Putamen (tissue), 1 donor: ENCODE data around the gene LRP1B.
"Not testable (repeated sequence)": the region's sequence is repeated elsewhere in the genome, so short reads cannot be mapped to it uniquely, and the experiment has no call there.

ENCODE experiments used
- DNase-seq: peaks from one replicate; pipeline ENCODE4 v3.0.0-alpha.2; 2016; ENCODE audit warnings: low spot score

The LRP1B gene

DNA sequence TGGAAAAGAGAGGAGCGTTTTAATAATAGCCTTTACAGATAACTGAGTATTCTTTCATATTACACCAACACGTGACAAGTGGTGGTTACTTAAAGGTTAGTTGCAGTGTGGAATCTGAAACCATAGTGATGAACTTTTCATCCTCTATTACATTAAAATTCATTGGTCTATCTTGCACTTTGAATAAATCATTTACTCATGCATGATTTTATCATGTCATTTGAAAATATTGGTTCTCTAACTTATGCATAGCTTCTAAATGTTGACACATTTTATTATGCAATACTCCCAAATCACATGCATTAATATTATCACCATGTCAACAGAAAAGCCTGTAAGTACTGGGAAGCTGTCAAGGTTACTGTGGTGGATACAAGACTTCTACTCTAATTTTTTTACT lies 1432.2 kb downstream of the LRP1B start:
- DNase-seq, result no peak

DNA sequence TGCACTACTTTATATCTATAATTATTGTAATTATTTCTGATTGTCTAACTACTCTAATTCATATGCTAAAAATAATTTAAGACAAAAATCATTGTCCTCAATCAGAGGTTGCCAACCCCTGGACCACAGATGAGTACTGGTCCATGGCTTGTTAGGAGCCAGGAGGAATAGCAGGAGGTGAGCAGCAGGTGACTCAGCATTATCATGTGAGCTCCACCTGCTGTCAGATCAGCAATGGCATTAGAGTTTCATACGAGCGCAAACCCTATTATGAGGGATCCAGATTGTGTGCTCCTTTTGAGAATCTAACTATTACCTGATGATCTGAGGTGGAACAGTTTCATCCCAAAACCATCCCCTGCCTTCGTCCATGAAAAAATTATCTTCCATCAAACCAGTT lies 1434.4 kb downstream of the LRP1B start:
- DNase-seq, result no peak

DNA sequence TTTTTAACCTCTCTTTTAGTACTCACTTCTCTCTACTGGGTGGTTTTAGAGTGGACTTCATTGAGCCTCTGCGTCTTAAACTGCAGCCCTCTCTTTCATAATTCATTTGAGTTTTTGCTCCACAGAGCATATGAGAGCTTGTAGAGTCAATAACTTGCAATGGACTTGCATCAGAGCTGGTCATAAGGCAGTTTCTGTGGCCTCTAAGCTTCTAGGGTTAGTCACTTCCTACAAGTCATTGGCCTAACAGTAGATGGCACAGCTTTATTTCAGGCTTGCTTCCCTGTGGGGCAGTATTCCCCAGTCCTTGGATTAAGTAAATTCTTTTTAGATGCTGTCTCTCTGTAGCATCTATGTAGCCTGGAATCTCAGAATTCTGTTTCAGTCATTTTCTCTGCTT lies 1435.7 kb downstream of the LRP1B start:
- DNase-seq, result no peak

DNA sequence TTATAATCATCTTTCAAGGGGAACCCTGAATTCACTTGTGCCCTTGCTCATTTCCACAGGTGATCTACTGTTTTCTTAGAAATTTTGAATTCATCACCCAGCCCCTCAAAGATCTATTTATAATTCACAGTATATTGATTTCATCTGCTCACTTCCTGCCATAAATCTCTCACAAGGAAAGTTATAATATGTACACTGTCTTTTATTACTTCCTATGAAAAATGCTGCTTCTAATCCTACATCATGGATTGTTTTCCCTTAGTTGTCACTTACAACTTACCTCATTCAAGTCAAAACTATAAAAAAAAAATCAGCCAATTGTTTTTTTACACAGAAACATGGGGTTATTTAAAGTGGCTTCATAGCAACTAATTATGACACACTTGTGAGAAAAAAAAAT lies 1443.0 kb downstream of the LRP1B start:
- DNase-seq, result no peak

DNA sequence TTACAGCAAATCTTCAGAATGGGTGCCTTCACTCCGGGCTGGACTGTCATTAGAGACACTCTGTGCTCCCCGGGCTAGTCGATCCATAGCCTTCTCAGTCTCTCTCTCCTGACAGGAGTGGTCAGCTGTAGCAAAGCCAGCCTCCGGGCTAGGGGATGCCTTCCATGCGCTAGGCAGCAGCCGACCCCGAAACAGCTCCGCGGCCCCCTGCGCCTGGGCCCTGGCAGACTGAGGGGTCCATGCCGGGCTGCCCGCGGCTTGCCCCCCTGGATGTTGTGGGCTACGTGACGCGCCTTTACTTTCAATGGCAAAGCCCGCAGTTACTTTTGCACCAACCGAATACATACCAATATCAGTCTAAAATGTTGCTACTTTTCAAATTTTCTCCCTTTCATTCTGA lies 1447.2 kb downstream of the LRP1B start:
- DNase-seq, result no peak

DNA sequence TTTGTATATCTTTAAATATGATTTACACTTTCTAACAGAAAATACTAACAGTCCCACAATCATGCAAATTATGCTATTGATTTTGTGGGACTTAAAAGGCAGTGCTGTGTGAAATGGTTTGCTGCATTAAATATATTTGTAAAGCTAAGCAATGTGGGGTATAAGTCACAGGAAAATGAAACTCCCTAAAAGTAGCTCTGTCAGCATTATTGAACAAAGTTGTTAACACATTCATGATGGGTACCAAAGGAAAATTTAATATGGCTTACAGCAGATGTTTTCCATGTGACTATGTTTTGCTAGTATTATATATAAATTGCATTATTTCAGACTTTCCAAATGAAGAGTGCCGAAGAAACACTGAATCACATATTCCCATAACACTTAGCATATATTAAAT lies 1450.0 kb downstream of the LRP1B start:
- no peak for DNase-seq

DNA sequence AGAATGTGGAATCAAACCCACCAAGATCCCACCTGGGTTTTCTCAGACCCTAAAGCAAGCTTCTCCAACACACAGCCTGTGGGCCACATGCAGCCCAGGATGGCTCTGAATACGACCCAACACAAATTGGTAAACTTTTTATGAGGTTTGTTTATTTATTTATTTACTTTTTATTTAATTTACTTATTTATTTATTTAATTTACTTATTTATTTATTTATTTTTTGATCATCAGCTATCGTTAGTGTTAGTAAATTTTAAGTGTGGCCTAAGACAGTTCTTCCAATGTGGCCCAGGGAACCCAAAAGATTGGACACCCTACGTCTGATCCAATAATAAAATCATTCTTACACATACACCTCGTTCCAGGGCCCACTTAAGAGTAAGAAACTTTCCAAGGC lies 1451.1 kb downstream of the LRP1B start:
- DNase-seq, result no peak

DNA sequence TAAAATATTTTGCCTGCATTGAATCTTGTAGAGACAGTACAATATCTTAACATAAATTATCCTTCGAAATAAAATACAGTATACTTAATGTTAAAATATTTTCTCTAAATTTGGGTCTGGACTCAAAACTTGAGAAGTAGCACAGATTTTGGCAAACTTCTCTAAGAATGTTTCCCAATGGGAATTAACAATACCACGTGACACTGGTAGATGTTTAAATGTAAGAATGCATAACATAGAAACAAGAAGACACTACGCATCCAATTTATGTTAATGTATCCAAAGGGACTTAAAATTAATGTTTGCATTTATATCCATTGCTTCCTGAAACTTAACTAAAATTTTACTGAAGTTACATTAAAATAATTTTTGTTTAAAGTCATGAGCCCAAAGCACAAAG lies 1460.9 kb downstream of the LRP1B start:
- DNase-seq, result no peak

DNA sequence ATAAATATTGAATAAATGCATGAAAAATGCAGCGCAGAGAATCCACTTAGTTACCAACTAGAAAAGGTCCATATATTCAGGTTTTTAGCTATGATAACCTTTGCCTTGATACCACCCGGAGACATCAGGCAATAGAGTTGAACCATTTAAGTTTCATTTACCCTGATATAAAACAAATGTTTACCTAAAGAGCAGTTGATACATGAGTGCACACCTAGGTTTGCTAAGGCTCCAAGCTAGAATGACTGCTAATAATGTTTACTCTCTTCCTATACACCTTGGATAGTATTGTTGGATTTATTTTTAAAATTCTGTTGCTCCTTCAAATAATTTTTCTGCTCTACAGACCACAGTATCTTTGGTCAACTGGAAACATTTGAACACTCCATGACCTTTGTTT lies 1463.6 kb downstream of the LRP1B start:
- no peak for DNase-seq

DNA sequence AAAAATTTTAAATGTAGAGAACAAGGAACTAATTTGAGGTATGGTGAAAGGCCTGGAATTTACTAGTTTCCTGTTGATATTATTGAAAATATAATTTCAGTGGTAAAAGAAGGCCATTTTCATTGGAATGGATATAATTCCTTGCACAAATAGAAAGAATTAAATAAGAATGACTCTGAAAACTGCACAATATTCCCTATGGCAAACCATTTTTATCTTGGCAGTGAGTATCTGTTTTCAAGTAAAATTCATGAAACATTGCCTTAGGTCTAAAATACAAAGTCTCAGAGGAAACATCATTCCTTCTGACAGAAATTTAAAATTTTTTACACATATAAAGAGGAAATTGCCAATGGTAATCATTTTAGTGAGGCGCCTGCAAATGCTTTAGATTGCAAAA lies 1468.3 kb downstream of the LRP1B start:
- DNase-seq, result no peak

DNA sequence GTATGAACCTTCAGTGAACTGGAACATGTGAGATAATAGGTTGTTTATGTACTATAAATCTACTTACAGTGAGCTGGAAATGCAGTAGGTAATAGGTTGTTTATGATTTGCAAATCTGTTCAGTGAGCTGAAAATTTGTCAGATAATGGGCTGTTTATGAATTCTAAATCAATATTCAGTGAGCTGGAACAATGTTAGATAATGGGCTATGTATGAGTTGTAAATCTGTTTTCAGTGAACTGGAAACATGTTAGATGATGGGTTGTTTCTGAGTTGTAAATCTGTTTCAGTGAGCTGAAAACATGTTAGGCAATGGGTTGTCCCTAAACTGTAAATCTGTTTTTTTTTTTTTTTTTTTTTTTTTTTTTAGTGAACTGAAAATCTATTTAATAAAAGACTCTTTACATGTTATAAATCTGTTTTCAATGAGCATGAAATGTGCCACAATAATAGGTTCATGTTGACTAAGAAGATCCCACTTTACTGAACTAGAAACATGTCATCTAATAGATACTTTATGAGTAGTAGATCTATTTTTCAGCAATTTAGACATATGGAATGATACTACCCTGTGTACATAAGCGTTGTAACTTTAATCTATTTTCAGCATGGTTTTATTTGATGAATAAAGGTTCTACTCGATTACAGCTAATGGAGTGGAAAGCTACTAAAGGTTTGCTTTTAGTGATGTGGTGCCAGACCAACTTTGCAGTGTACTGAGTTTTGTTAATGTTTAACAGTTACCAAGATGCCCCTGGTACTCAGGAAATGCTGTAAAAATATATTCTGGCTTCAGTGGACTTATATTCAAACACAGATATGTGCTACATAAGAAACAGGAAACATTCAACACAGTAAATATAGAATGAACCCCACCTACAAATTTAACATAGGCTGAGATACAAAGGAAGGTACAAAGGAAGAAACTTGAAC lies 1471.8 kb downstream of the LRP1B start:
- DNase-seq, result no peak

DNA sequence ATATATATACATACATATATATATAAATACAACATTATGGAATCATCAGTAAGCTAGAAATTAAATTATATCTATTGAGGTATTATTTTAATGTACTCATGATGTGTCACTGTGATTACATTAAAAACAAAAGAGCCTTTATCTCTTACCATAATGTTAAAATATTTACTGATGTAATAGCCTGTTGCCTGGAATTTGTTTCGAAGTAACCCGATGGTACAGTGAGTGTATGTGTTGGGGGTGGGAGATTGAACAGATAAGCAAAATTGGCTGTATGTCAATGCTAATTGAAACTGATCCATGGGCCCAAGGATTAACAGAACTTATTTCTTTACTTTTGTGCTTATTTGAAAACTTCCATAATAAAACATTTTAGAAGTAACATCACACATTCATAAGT lies 1473.2 kb downstream of the LRP1B start:
- no peak for DNase-seq

DNA sequence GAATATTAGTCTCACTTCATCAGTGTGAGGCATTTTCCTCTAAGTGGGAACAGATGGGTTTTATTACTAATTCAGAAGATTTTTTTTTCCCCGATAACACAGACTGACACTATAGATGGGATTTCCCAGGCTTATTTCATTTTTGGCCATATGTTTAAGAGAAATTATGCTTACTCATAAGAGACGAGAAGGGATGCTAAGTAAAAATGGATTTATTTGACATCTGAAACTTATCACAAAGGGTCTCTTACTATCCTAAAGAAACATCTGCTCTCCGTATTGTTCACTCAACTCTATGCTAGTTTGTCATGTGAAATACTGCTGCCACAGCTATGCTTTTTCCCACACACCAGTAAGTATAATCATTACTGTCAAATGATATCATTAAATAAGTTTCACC lies 1476.3 kb downstream of the LRP1B start:
- DNase-seq, result no peak

DNA sequence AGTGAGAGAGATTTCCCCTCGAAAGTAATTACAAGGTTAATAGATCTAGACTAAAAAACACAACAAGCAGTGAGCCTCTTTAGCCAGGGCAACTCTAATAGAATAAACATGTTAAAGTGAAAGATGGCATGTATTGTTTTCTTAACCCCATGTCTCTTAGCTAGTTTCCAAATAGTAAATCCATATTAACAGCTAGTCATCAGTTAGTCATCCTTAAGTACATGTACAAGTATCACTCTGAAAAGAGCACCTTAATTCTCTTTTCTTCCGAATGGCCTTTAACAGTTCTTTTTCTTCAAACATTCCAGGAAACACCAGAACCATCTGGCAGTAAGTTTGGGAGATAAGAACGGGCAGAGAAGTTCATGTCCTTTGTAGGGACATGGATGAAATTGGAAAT lies 1480.0 kb downstream of the LRP1B start:
- no peak for DNase-seq

DNA sequence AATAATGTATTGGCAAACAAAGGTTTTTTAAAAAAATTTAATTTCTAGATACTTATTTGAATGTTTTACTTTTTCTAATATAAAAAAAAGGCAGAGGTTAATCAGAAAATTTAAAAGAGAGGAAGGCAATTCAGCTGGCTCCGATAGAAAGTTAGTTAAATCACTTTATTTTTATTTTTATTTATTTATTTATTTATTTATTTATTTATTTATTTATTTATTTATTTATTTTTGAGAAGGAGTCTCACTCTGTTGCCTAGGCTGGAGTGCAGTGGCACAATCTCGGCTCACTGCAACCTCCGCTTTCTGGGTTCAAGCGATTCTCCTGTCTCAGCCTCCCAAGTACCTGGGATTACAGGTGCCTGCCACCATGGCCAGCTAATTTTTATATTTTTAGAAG lies 1480.7 kb downstream of the LRP1B start:
- not testable (repeated sequence) for DNase-seq

DNA sequence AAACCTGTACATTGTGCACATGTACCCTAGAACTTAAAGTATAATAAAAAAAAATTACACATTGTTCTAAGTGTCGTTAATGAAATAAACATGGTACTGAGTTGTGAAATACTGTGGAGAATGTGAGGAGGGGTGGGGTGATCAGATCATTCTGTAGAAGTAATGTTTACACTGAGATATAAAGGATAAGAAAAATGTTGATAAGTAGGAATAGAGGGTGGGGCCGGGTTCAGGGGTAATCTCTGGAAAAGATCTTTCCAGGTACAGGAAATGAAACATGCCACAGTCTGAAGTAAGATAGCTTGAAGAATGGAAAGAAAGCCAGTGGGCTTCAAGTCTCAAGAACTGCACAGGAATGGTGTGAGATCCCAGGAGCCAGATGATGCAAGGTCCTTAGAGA lies 1482.4 kb downstream of the LRP1B start:
- DNase-seq, result no peak

DNA sequence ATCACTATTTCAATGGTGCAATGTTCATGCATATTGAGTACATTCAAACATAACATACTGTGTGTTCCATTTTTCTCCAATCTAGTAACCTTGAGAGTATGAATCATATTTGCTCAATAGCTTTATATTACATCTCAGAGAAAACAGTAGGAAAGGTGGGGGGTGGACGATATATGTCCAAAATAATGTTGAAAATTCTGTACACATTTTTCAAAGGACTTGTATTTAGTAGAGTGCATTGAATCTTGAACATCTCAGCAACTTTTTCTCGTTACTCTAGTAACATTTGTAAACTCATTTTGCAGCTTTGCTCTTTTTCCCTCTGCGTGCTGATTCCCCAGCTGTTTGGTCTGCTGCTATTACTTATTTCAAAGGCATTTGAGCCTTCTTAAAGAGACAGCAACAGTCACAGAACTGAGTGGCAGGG lies 1487.0 kb downstream of the LRP1B start:
- no peak for DNase-seq

DNA sequence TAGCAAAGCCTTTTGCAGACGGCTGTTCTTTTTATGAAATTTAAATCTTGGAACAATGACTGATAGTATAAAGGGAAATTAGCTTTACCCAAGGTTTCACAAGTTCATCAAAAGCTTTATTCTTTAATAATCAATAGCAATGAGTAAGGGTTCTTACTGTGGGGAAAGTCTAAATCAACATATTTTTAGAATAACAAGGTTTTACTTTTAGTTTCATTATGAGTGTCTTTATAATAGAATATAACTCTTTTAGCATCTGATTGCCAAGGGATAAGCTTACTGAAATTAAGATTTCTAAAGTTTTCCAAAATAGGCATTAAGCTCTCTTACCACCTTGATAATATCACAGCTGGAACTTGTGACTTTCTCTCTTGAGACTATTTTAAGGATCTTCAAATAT lies 1489.7 kb downstream of the LRP1B start:
- no peak for DNase-seq

DNA sequence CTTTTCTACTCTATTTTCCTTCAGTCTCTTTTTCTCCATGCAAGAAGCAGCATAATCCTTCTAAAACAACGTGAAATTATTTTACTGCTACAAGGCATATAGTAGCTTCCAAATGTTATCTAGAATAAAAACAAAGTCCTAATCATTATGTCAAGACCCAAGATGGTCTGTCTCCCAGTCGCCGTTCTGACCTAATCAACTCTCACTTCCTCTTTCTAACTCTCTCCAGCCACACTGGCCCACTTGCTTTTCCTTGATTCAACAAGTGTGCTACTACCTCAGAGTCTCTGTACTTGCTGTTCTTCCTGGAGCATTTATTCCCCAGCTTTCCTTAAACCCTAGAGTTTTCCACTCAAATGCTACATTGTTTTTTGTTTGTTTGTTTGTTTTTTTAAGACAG lies 1491.2 kb downstream of the LRP1B start:
- no peak for DNase-seq

DNA sequence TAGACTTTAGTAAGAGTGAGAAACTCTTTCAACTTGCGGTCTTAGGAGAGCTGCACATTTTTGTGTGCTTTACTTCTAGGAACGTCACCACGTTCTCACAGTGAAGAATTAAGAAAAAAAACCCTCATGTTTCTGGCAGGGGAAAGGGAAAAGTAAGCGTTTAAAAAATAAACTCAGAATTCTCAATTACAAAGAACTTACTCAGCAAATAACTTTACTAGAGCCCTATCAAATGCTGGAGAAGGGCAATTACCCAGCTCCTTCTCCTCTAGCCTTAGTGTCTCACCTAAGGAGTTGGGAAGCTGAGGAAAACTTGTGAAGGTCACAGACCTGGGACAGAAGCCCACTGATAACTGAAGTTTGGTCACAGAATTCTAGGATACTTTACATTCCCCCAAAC lies 1500.3 kb downstream of the LRP1B start:
- DNase-seq, result no peak

DNA sequence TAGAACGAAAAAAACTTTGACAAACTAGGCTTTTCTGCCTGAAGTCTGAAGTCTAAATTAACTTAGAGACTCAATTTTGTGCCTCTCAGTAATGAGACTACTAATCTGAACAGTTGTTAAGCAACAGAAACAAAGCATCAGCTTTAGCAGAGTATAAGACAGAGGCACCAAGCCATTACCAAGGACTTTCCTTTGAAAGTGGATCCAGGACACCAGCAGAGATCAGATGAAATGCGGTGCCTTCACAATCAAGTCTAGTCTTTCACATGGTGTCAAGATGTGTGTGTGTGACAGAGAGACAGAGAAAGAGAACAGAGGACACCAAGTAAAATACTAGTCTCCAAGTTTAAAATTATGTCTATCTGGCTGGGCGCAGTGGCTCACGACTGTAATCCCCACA lies 1502.9 kb downstream of the LRP1B start:
- no peak for DNase-seq

DNA sequence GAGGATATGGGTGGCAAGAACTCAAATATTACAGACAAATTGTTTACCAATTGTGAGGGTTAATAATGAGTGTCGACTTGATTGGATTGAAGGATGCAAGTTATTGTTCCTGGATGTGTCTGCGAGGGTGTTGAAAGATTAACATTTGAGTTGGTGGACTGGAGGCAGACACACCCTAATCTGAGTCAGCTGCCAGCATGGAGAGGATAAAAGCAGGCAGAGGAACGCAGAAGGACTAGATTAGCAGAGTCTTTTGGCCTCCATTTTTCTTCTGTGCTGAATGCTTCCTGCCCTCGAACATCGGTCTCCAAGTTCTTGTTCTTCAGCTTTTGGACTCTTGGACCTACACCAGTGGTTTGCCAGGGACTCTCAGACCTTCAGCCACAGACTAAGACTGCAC lies 1503.7 kb downstream of the LRP1B start:
- no peak for DNase-seq

DNA sequence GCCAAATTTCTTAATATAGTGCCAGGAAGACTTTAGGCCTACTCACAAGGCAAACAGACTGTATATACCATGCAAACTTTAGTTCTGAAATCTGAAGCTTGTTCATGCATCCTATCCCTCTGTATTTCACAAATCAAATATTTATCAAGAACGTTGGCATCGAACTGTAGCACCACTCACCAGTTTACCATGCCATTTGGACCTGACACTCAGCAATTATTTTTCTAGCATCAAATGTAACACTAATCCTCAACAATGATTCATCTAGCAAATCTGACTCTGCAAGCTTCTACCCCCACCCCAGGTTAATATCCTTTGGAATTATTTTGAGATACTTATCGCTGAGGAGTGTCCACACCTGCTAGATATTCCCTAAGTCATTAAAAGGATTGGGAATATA lies 1506.6 kb downstream of the LRP1B start:
- no peak for DNase-seq
